Rectal smooth muscle tissue (tissue), 1 donor: ENCODE data around the gene ANKZF1.

Experiments
- H3K27ac ChIP-seq: one replicate; pipeline ENCODE4 v1.7.0; 2013; ENCODE audit warnings: low read depth, low read length, inconsistent platforms
- H3K27me3 ChIP-seq: one replicate; pipeline ENCODE4 v1.7.0; 2013; ENCODE audit warnings: low read length; ENCODE audit not compliant: control insufficient read depth, insufficient read depth
- H3K36me3 ChIP-seq: one replicate; pipeline ENCODE4 v1.7.0; 2013; ENCODE audit warnings: low read length; ENCODE audit not compliant: control insufficient read depth, insufficient read depth
- H3K4me1 ChIP-seq: one replicate; pipeline ENCODE4 v1.7.0; 2013; ENCODE audit warnings: low read length; ENCODE audit not compliant: control insufficient read depth, insufficient read depth
- H3K4me3 ChIP-seq: one replicate; pipeline ENCODE4 v1.7.0; 2013; ENCODE audit warnings: low read length
- H3K9ac ChIP-seq: one replicate; pipeline ENCODE4 v1.7.0; 2013; ENCODE audit warnings: low read length

The ANKZF1 gene

GRCh38 chr2:219221957-219222518 lies 7.6 kb upstream of the ANKZF1 start:
- Histone ChIP-seq H3K9ac (no peak overlapping the region), H3K36me3 (peaks cover 50% of the 10 kb centered on the region), H3K4me3 (no peak overlapping the region), H3K27ac (no peak overlapping the region), H3K27me3 (no peaks in the 10 kb centered on the region), H3K4me1 (peaks cover 12% of the 10 kb centered on the region)

- peaks cover 50% of the 10 kb centered on the region for H3K36me3 ChIP-seq
- peaks cover 19% of the 10 kb centered on the region for H3K4me1 ChIP-seq
These were observed 5.6 kb upstream of the ANKZF1 start for GRCh38 chr2:219223831-219224610.

GRCh38 chr2:219225350-219225749 lies 4.3 kb upstream of the ANKZF1 start:
- Histone ChIP-seq H3K4me3 (no peak overlapping the region), H3K27me3 (no peaks in the 10 kb centered on the region), H3K4me1 (peaks cover 12% of the 10 kb centered on the region), H3K36me3 (peaks cover 46% of the 10 kb centered on the region), H3K27ac (no peak overlapping the region), H3K9ac (no peak overlapping the region)

More at GRCh38 chr2:219223831-219224610, 5.6 kb upstream of the ANKZF1 start:
- Histone ChIP-seq H3K27me3 (no peaks in the 10 kb centered on the region), H3K4me3 (no peak overlapping the region), H3K27ac (no peak overlapping the region), H3K9ac (no peak overlapping the region)

DNA sequence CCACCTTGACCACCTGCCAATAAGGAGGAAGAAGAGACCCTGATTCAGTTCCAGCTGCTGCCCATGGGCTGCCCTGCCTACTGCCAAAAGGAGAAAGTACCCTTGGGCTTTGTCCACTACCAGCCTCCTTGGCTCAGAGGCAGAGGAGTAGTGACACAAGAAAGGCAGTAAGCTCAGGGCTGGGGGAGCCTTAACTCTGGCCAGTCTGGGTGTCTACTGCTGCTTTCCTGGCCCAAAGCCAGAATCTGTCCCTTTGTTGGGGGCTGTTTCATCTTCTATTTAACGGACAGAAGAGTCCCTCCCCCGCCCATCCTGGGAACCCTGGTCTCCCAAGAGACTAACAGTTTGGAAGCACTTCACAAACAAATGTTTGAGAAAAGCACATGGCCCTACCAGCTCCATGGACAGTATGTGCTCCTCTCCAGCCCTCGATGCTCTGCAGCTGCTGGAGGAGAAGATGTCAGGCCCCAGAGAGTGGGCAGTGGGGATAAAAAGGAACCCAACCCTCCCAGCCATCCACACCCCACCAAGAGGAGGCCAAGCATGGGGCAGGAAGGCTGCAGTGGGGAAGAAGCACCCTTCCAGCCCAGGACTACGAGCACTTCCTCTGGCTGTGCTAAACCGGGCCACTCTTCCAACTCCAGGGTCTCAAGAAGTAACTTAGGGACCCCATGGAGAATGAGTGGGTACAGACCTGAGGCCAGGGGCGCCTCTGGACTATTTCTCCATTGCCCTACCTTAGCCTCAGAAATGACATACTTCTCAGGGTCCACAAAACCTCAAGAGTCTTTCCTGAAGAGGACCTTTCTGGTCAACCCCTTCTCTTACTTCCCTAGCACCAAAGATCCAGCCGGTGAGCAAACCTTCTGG lies 1.3 kb upstream of the ANKZF1 start:
- peaks cover 16% of the 10 kb centered on the region for H3K4me1 ChIP-seq

GRCh38 chr2:219228911-219229304 lies 698 bp upstream of the ANKZF1 start:
- H3K27me3 ChIP-seq, result no peaks in the 10 kb centered on the region
- peaks cover 36% of the 10 kb centered on the region for H3K36me3 ChIP-seq
- H3K4me3 ChIP-seq, result peak overlapping the region; percentile 90
- H3K4me1 ChIP-seq, result peaks cover 16% of the 10 kb centered on the region
- peak overlapping the region; percentile 94 for H3K27ac ChIP-seq
- peak overlapping the region; percentile 98 for H3K9ac ChIP-seq

More for the DNA sequence above, 1.3 kb upstream of the ANKZF1 start:
- Histone ChIP-seq H3K27ac (peak overlapping the region; percentile 94), H3K9ac (peak overlapping the region; percentile 98), H3K4me3 (peak overlapping the region; percentile 90), H3K36me3 (peaks cover 37% of the 10 kb centered on the region), H3K27me3 (no peaks in the 10 kb centered on the region)

GRCh38 chr2:219230059-219230540 lies 494 bp downstream of the ANKZF1 start:
- Histone ChIP-seq H3K9ac (peak overlapping the region; percentile 91), H3K36me3 (peaks cover 33% of the 10 kb centered on the region), H3K27me3 (no peaks in the 10 kb centered on the region), H3K4me1 (peaks cover 16% of the 10 kb centered on the region), H3K27ac (peak overlapping the region; percentile 94), H3K4me3 (peak overlapping the region; percentile 96)

DNA sequence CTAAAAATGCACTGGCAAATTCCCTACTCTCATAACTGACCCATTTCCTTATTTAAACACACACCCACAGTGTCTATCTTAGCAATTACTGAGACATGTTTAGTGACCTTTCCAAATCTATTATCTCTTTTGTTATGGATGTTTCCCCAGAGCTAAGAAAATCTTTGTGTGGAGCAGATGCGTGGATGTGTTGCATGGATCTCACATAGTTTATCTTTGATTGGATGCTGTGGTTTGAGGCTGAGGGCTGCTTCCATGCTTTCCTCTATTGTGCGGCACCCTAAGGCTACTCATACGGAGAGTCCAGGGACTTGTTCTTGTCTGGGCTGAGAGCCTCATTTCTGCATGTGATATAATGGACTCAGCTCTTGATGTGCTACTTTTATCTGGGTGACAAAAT lies 4.7 kb downstream of the ANKZF1 start:
- Histone ChIP-seq H3K4me3 (no peak overlapping the region), H3K4me1 (peaks cover 6% of the 10 kb centered on the region), H3K27ac (no peak overlapping the region), H3K9ac (no peak overlapping the region), H3K27me3 (no peaks in the 10 kb centered on the region), H3K36me3 (peaks cover 52% of the 10 kb centered on the region)

DNA sequence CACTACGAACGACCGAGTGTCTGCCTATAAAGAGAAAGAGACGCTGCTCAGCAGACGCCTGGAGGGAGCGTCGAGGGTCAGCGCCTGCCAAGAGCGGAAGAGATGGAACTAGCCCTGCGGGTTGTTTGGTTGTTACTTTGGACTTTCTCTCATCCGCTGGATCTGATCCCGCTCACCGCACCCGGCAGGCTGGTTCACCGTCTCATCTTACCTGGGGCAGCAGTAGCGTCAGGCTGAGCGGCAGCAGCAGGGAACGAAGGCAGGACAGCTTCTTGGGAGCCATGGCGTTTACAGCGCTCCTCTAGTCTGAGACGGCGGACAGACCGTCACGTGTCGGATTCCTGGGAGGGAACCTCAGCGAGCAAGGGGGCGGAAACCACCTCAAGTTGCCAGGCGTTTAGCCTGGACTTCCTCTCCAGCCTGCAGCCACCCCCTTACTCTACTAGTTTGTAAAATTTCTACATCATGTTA lies 13.7 kb downstream of the ANKZF1 start:
- peaks cover under 1% of the 10 kb centered on the region for H3K36me3 ChIP-seq
- H3K27me3 ChIP-seq, result no peaks in the 10 kb centered on the region
- peaks cover 10% of the 10 kb centered on the region for H3K4me1 ChIP-seq
- peak overlapping the region; percentile 3 for H3K27ac ChIP-seq
- peak overlapping the region; percentile 57 for H3K4me3 ChIP-seq
- no peak overlapping the region for H3K9ac ChIP-seq

- Histone ChIP-seq H3K4me3 (peak overlapping the region; percentile 85), H3K4me1 (peaks cover 19% of the 10 kb centered on the region), H3K27ac (peak overlapping the region; percentile 94), H3K9ac (peak overlapping the region; percentile 68), H3K27me3 (no peaks in the 10 kb centered on the region), H3K36me3 (no peaks in the 10 kb centered on the region)
These were observed 15.2 kb downstream of the ANKZF1 start for GRCh38 chr2:219244789-219245147.

DNA sequence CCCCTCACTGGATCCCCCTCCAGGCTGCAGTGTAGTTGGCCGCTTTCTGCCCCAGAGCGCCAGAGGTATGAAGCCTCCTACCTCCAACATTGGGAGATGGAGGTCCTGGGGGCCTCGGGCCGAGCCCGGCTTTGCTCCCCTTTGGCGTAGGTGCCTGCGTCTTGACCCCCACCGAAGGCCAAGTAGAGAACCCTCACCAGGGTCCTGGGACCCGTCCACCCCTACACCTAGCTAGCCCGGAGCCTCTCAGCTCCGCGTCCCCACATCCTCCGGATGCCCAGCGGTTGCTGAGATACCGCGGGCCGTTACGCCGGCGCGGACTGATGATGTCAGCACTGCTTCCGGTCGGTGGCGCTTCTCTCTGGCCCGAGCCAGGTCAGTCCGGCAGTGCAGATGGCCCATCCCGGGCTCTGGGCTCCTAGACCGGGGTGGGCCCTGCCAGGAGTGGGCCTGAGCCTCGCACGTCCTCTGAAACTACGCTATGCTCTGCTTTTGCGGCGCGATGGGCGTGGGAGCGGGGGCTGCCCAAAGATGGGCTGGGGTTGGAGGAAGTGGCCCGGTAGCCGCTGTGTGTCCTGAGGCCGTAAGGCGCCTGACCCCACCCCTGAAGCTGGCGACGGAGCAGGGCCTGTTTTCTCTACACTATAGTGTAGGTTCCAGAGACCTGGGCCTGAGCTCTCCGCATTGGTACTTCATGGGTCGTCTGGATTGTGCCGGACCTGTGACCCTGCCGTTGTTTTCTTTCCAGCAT lies 15.7 kb downstream of the ANKZF1 start, which contains the start of the genes GLB1L and STK16:
GLB1L (minus strand) TSS at position 297 of the 751 bp plus-strand sequence. CDS start 1,871 bp downstream, outside the sequence.
STK16 (plus strand) TSS at position 332 of the 751 bp plus-strand sequence. CDS start 521 bp downstream, outside the sequence.
- peak within 1 kb of the TSS; percentile 92 for H3K9ac ChIP-seq
- H3K27ac ChIP-seq, result peak within 1 kb of the TSS; percentile 94
- H3K36me3 ChIP-seq, result peaks cover 3% of the 10 kb centered on the region
- peaks cover 24% of the 10 kb centered on the region for H3K4me1 ChIP-seq
- H3K27me3 ChIP-seq, result no peaks in the 10 kb centered on the region
- H3K4me3 ChIP-seq, result peak within 1 kb of the TSS; percentile 85

DNA sequence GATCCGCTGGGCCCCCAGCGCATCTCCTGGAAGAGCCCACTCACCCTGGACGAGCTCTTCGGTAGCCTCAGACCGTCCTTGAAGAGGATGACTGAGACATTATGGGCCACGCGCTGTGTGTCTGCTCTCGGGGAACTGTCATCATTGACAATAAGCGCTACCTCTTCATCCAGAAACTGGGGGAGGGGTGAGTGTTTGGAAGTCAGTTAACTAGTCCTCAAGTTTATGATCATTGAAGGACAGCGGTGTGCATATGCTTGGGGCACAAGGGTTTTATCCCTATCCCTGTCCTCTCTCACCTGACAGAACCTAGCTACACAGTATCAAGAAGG lies 16.3 kb downstream of the ANKZF1 start:
- peaks cover 28% of the 10 kb centered on the region for H3K4me1 ChIP-seq
- H3K27ac ChIP-seq, result peak overlapping the region; percentile 94
- H3K4me3 ChIP-seq, result peak overlapping the region; percentile 85
- peaks cover 6% of the 10 kb centered on the region for H3K36me3 ChIP-seq
- H3K27me3 ChIP-seq, result no peaks in the 10 kb centered on the region
- peak overlapping the region; percentile 92 for H3K9ac ChIP-seq
